GM19468 (cell line): ENCODE data around the gene UNC5A.

Experiments
- ATAC-seq: cut with Tn5 transposase; IDR thresholded peaks from one replicate; pipeline ENCODE4 v1.9.1; 2021; ENCODE audit warnings: mild to moderate bottlenecking, moderate library complexity, moderate number of reproducible peaks; ENCODE audit not compliant: unreplicated experiment; ENCODE audit errors: extremely low read depth

The UNC5A gene

DNA sequence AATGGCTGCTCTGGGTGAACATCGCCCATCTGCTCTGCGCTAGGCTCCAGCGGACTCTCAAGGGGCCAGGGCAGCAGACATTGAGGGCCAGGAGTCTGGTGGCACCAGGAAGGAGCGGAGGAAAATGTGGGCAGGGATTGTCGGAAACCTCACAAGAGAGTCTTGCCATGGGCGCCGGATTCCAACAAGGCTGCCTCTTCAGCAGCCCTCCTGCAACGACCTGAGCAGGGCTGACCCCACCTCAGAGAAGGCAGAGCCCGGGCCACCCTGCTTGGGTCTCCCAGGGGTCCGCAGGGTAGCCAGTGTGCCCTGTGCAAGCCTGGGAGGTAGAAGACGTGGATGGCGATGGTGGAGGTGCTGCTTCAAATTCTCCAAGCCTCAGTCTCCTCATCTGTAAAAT lies 11.4 kb upstream of the UNC5A start:
- no peak for ATAC-seq

DNA sequence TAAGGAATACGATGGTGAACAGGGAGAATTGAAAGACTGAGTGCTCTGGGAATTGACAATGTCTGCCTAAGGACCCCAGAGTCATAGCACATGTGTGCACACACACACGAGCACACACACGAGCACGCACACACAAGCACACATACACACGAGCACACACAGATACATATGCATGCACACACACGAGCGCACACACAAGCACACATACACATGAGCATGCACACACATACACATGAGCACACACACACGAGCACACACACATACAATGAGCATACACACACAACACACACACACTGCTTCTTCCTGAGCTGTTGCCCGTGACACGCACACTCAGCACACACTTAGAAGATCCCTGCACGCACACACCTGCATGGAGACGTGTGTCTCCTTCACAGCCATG lies 10.9 kb upstream of the UNC5A start:
- no peak for ATAC-seq

DNA sequence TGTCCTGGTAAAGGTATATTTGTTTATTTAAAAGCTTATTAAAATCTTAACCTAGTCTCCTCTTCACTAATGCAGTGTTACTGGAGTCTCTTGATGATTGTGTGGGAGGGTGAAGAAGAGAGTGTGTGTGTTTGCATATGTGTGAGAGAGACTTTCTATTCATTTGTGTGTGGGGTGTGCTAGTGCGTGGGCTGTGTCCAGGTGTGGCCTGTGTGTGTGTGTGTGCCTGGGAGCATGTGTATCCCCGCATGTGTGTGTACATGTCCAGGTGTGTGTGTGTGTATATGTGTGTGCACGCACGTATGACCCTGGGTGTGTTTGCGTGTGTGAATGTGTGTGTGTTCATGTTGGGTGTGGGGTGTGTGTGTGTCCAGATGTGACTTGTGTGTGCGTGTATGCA lies 10.3 kb upstream of the UNC5A start:
- no peak for ATAC-seq

DNA sequence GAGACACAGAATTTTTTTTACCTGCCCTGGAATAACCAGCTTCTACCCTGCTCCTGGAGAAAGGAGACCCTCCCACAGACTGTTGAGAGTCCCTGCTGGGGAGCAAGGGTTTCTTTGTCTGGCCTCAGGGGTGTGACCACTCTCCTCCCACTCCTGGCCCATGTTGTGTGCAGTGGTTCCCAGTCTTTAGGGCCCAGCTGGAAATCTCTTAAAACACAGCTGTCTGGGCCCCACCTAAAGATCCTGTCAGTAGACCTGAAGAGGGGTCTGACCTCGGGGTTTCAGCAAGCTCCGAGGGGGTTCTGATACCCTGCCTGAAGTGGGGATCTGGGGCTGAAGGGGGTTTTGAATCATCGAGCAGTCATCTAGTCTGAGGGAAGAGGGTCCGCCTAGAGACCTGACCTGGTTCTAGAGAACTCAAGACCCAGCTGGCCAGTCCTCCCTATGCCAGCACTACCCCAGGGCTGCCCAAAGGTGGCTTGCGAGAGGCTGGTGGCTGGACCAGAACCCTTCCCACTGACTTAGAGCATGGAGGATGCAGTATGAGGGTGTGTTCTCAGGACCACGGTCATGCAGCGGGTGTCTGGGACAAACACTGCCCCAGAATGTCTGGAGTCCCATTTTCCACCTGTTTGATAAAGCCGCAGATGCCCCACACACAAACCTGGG lies 8.1 kb upstream of the UNC5A start:
- ATAC-seq, result no peak

DNA sequence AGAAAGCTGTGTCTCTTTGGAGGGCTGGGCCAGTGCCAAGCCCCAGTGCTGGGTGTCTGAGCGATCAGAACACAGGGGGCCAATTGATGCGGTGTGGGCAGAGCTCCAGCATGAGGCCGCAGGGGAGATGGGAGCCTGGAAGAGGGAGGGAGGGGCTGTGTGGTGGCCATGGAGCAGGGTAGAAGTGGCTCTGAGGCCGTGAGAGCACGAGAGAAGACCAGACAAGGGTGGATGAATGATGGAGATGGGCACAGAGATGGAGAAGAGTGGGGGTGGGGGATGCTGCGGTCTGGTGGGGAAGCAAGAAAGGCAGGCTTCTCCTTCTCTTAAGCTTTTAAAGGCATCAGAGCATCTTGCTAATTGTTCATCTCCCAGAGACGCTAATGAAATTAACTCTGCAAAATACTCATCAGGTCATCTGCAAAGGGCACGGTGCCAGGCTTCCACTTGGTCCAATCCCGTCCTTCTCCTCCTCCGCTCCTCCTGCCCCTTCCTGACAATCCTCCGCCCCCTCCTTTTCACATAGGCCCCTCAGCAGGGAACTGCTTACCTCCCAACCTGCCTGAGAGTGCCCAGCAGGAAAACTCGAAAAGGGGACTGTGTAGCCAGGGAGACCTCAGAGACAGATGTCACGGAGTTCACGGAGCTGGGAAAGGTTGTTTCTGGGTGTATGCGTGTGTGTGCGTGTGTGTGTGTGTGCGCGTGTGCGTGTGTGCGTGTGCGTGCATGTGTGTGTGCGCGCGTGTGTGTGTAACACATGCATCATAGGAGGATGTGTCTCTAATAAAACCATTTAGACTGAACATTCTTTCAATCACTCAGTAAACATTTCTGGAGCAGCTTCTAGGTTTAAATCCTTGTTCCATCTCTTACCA lies 7.1 kb upstream of the UNC5A start:
- no peak for ATAC-seq

DNA sequence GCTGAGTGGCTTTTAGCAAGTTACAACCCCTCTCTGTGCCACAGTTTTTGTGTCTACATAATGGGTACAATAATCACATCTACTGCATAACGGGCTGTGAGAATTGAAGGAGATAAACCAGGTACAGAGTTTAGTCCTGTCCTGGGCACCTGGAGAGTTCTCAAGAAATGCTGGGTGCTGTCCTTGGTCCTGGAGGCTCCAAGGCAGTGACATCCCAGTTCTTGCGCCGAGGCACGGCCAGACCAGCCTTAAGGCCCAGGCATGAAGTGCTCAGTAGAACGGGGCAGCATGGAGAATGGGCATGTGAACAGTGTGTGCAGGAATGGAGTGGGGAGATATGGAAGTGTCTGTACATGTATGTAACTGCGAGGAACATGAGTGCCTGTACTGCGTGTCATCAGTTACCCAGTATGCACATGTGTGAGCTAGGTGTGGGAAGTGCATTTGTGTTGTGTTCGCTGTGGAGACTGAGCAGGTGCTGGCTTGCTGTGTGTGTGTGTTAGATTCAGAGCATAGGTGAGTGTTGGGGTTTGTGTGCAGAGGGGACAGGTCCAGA lies 6.3 kb upstream of the UNC5A start:
- no peak for ATAC-seq

DNA sequence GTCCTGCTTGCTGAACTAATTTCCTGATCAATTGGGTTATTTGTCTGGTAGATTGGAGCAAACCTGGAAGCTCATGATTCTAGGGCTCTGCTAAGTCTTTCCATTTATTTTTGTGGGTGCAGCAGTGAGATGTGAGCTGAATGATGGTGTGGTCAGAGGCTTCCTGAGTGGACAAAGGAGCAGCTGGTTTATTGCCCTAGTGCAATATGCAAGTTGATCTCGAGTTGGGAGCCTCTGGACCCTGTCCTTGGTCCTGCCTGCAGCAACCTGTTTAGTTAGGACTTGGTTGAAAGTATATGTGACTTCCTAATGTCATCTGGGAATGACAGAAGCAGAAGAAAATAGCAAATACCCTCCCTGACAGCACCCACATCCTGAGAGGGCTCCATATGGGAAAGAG lies 4.2 kb upstream of the UNC5A start:
- ATAC-seq, result no peak

DNA sequence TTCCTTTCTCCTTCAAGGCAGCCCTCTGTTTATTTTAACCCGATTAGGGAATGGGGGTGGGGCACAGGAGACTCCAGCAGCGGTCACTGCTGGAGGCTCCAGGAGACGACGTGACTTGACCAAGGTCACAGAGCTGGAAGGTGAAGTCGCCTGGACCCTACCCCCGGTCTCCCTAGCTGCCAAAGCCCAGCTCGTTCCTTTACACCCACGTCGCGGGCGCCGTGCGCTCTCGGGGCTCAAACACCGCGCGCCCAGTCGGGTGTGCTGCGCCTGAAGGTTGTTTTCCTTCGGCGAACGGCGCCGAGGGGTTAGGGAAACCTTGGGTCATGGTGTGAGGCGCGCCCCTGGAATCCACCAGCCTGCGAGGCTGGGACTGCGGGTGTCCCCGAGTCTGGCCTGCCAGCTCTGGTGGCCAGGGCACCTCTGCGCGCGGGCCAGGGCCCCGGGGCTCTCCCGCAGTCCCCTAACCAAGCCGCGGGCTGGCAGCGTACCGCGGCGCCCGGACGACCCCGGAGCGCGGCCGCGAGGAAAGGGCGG lies 747 bp upstream of the UNC5A start:
- no peak for ATAC-seq

DNA sequence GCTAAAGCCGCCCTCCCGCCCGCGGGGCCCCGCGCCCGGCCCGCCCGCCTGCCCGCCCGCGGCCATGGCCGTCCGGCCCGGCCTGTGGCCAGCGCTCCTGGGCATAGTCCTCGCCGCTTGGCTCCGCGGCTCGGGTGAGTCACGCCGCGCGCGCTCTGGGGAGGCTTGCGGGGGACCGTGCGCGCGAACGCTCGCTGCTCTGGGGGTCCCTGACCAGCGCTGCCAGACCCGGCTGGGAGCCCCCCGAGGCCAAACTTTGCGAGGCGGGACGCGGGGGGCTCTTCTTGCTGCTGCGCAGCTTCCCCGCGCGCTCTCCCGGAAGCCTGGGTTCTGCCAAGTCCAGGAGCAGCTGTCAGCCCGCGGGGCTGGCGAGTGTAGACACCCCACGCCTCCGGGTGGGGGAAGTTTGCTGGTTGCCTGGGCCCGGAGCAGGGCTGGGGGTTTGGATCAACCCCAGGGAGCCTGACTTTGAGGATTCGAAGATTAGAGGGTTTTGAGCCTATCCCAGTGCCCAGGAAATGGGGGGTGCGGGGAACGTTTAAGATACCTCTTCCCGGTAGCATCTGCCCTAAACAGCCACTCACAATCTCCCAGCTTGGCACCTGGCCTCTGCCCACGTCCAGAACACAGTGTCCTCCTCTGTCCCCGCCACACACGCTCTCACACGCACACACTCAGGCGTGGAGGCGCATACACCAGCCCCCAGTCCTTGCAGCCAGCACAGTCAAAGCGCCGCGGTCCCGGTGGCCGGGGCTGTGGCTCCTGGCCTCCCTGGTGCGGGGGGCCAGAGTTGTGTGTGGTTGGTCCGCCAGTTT lies 535 bp downstream of the UNC5A start:
- no peak for ATAC-seq

DNA sequence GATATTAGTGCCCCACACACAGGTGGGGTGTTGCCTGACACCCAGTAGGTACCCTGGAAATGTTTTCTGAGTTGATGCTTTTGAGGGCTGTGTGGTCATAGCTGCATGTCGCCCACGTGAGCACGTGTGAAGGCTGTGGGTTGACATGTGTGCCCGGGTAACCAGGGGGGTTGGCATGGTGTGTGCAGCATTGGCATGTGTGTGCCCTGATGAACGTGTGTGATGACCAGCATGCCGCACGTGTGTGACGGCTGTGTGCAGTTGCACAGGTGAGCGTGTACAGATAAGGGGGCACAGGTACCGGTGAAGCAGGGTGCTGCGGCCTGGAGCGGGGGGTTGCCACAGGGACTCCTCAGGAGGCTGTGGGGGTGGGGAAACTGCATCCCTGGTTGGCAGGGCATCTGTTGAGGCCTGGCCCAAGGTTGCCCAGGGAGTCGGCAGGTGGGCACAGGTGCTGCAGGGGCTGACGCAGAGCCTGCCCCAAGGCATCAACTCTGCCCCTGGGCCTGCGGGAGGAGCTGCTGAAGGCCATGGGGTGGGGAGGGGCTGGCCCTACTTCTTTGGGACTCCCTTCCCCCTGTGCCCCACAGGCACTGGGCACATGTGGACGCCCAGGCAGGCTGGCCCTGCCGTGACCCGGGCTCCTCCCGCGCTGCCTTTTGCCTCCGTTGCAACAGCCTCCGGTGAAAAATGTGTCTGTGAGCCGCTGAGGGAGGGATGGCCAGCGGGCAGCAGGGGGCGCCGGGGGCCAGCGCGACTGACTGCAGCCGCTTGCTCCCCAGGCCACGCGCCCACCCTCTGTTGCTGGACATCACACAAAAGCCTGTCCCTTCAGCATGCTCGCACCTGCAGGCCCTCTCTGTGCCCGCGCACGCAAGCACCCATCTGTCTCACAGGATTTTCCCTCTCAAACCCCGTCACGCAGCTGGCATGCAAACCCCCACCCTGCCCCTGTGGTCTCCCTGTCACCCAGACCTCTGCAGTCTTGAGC lies 2.2 kb downstream of the UNC5A start:
- ATAC-seq, result no peak

DNA sequence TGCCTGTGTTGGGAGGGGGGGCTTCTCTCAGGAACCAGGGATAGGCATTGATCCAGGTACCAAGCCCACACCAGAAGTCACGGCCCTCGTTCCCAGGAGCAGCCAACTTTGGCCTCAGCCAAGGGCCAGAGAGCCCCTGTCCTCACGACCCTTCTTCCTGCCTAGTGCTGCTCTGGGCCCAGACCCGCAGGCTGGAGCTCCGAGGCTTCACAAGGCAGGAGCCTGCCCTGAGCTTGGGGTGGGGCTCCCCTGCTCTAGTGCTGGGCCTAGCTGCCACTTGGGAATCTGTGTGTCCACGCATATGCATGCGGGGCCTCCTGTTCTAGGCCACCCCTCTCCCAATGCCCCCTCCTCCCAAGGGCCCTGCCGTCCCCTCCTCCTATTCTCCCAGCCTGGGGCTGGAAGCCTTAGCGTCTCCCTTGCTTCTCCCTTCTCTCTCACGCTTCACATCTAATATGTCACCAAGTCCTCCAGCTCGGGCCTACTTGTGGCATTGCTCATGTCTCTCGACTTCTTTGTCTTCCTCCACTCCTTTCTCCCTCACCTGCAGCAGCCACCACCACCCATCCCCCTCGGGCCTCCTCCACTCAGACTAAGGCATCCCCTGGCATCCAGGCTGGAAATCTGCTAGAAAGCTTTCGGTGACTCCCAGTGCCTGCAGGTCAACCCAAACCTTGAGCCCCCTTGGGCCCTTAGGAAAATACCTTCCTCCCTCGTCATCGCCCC lies 3.4 kb downstream of the UNC5A start:
- ATAC-seq, result no peak

DNA sequence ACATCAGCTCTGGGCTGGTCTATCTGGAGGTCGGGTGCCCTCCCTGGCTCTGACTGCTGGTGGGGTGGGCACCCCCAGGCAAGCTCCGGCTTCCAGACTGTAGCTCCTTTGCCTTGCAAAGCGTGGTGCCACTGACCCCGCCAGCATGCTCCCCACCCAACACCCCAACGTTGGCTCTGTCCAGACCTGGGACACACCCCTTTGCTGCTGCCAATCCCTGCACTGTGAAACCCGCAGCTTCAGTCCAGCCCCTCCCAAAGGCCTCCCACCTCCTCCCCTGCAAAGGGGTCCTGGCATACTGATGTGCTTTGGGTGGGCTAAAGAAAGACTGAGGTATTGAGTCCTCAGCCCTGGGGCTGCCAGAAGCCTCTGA lies 3.9 kb downstream of the UNC5A start:
- no peak for ATAC-seq

DNA sequence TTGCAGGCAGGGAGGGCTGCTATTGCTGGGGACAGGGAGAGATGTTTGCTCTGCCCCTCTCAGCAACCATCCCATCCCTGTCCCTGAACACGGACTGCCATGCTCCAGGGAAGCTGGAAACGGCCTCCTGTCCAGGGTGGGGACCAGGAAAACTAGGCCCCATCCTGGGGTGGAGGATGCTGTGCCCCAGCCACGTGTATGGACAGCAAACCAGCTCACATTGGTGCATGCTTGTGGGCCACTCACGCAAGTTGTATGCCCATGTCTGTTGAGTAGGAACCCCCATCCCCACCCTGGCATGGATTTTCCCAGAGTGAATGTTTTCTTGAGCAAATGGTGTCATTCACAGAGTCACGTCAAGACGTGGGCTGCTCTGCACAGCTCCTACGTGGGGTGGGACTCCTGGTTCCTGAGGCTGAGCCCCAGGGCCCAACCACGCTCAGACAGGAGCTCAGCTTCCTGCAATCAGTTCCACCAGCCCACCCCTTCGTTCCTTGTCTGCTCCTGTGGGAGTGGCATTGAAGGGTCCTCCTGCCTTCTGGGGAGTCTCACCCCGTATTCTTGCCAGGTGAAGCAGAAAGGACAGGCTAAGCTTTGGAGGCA lies 4.6 kb downstream of the UNC5A start:
- no peak for ATAC-seq

DNA sequence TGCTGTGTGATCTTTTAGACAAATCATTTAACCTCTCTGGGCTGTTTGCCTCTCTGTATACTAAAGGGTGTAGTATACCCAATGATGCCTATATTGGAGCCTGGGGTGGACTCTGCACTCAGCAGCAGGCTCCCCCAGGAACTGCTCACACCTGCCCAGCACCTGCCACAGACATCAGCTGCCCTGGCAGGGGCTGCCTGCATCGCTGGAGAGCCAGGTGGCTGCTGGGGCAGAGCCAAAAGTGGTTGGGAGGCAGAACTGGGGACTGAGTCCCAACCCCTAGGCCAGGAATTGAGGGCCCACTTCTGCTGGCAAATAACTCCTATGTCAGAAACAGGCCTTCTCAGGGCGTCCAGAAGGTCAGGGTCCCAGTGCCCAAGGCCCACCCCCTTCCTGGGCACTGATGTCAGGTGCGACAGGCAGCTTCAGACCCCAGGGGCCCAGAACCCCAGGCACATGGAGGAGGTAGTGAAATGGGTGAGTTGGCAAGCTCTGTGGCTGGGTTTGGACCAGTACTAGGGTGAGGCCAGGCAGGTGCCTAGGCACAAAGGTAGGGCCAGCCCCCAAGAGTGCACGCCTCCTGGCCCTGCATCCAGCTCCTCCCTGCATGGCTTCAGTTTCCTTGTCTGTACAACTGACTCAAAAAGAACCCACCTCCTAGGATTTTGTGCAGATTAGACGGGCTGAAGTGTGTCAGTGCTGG lies 5.8 kb downstream of the UNC5A start:
- no peak for ATAC-seq

DNA sequence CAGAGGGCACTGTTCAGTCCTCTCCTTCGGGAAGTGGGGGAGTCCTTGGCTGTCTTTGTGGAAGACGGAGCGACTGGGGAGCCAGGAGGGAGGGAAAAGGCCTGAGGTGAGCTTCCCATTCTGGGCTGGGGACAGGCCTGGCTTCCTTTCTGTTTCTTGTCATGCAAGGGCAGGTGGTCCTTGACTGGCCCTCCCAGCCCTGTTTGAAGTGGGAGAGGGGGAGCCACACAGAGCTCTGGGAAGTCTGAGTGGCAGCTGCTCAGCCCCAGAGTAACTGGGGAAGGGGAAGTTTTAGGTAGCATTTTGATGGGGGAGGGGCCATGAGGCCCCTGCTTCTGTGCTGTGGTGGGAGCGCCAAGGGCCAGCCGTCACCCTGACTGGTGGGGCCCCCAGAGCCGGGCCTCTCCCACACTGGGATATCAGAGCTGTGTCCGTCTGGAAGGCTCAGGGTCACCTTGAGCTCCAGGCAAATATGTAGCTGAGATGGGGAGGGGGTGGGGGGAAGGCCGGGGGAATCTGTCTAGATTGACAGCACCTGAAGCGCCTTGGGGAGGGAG lies 6.5 kb downstream of the UNC5A start:
- ATAC-seq, result no peak

DNA sequence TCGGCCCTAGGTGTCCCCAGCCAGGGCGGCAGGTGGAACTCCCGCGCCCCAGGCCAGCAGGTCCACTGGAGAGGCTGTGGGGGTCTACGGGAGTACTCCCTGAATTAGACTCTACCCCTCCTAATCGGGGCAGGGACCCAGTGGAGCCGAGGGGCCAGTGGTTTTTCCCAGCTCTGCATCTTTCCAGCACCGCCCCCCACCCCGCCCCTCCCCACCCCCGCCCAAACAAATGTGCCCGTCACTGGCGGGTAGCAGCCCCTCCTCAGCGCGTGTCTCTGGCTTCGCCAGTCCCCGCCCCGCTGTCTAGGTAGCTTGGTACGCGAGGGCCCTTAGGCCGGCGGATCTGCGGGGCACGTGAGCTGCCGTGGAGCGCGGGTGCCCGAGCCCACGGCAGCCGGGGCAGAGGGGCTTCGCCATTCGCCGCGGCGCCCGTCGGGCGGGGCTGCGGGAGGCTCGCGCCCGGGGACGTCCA lies 7.0 kb downstream of the UNC5A start:
- ATAC-seq, result no peak

DNA sequence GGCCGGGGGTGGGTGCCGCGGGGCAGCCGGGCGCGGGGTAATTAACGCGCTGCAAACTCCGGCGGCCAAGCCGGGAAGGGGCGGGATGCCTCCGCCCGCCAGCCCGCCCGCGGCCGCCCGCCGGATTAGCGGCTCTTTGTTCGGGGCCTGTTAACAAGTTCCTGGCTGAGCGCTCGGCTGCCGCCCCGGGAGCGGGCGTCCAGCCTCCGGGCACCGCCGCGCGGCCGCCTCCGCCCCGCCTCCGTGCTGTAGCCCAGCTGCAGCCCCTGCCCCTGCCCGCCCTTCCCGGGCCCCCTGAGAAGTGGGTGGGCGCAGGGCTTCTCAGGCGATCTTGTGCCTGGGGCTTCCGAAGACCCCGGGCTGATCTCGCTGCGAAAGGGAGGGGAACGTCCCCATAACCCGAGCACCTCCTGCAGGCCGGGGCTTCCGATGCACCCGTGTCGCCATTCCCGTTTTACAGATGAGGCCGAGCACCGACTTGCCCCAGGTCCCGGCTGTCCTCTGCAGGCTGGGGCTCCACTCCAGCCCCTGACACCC lies 7.5 kb downstream of the UNC5A start:
- ATAC-seq, result no peak
